GM23338 (cell line): ENCODE measurements around the gene BICD2. TPM values are rescaled to one million over a fixed set of nuclear protein-coding genes. Genes with fewer than 3 reads are reported as not detected.

Source experiments
- ATAC-seq: fragments of 200-7000 bp; cut with Tn5 transposase; 3 replicates; pipeline ENCODE4 v1.9.1; 2020
- DNase-seq: peaks from one replicate; pipeline ENCODE4 v3.0.0-alpha.2; 2015; ENCODE audit warnings: low spot score
- H2AFZ ChIP-seq: fragments of 200-600 bp; sonication (generic); 2 replicates; pipeline ENCODE4 v1.8.0; 2016; ENCODE audit warnings: antibody characterized with exemption, mild to moderate bottlenecking, moderate library complexity
- H3F3A ChIP-seq: fragments of 200-600 bp; sonication (generic); replicated peaks from 2 replicates; pipeline ENCODE4 v1.8.0; 2017; ENCODE audit warnings: antibody characterized with exemption, mixed run types, low read depth
- H3K27ac ChIP-seq: fragments of 200-600 bp; sonication (generic); 2 replicates; pipeline ENCODE4 v1.6.1; 2016; ENCODE audit warnings: low read depth
- H3K27me3 ChIP-seq: fragments of 200-600 bp; sonication (generic); 2 replicates; pipeline ENCODE4 v1.8.0; 2016; ENCODE audit warnings: mild to moderate bottlenecking, mixed run types, moderate library complexity; ENCODE audit not compliant: insufficient read depth
- H3K36me3 ChIP-seq: fragments of 200-600 bp; sonication (generic); 2 replicates; pipeline ENCODE4 v1.8.0; 2016; ENCODE audit warnings: mild to moderate bottlenecking; ENCODE audit not compliant: insufficient read depth
- H3K4me1 ChIP-seq: fragments of 200-600 bp; sonication (generic); 2 replicates; pipeline ENCODE4 v1.8.0; 2016; ENCODE audit warnings: mild to moderate bottlenecking, moderate library complexity; ENCODE audit not compliant: insufficient read depth
- H3K4me2 ChIP-seq: fragments of 200-600 bp; sonication (generic); 2 replicates; pipeline ENCODE4 v1.7.1; 2017; ENCODE audit warnings: mixed run types
- H3K4me3 ChIP-seq: fragments of 200-600 bp; sonication (generic); 2 replicates; pipeline ENCODE4 v1.6.1; 2016; ENCODE audit warnings: mixed run types
- H3K79me2 ChIP-seq: fragments of 200-600 bp; sonication (generic); replicated peaks from 2 replicates; pipeline ENCODE4 v1.8.0; 2017; ENCODE audit warnings: mild to moderate bottlenecking; ENCODE audit not compliant: insufficient read depth
- H3K9me2 ChIP-seq: fragments of 200-600 bp; sonication (generic); 2 replicates; pipeline ENCODE4 v1.8.0; 2017; ENCODE audit not compliant: insufficient read depth
- H4K20me1 ChIP-seq: fragments of 200-600 bp; sonication (generic); replicated peaks from 2 replicates; pipeline ENCODE4 v1.8.0; 2017; ENCODE audit warnings: mild to moderate bottlenecking; ENCODE audit not compliant: insufficient read depth
- H3K27ac Mint-ChIP-seq: 2 replicates; pipeline ENCODE4 v1.8.0; 2020; ENCODE audit warnings: inconsistent platforms, mild to moderate bottlenecking, moderate library complexity, mixed read lengths
- H3K27me3 Mint-ChIP-seq: 3 replicates; pipeline ENCODE4 v1.8.0; 2022; ENCODE audit warnings: low read depth, mild to moderate bottlenecking, moderate library complexity, mixed read lengths, inconsistent platforms; ENCODE audit not compliant: insufficient read depth, poor library complexity
- H3K36me3 Mint-ChIP-seq: 3 replicates; pipeline ENCODE4 v1.8.0; 2021; ENCODE audit warnings: low read depth, mild to moderate bottlenecking, inconsistent platforms, moderate library complexity, mixed read lengths
- H3K4me1 Mint-ChIP-seq: 3 replicates; pipeline ENCODE4 v1.8.0; 2020; ENCODE audit warnings: mild to moderate bottlenecking, inconsistent platforms, mixed read lengths
- H3K4me3 Mint-ChIP-seq: 3 replicates; pipeline ENCODE4 v1.8.0; 2021; ENCODE audit warnings: moderate library complexity, mild to moderate bottlenecking, inconsistent platforms, mixed read lengths
- H3K9me3 Mint-ChIP-seq: 3 replicates; pipeline ENCODE4 v1.8.0; 2020; ENCODE audit warnings: moderate library complexity, mild to moderate bottlenecking, inconsistent platforms, mixed read lengths
- CREB1 ChIP-seq: fragments of 250-450 bp; sonication (Bioruptor Pico); IDR thresholded peaks from 2 replicates; pipeline ENCODE4 v1.5.0; 2020; ENCODE audit warnings: low read depth, mild to moderate bottlenecking, moderate library complexity
- EZH2 ChIP-seq: fragments of 200-600 bp; sonication (generic); IDR thresholded peaks from one replicate; pipeline ENCODE4 v1.8.0; 2017; ENCODE audit warnings: antibody characterized with exemption, mild to moderate bottlenecking, low read depth; ENCODE audit not compliant: unreplicated experiment
- EZH2phosphoT487 ChIP-seq: fragments of 200-600 bp; sonication (generic); IDR thresholded peaks from one replicate; pipeline ENCODE4 v1.8.1; 2018; ENCODE audit warnings: antibody characterized with exemption; ENCODE audit not compliant: unreplicated experiment
- JUNB ChIP-seq: IDR thresholded peaks from one replicate; pipeline ENCODE4 v1.6.1; 2016; ENCODE audit warnings: antibody characterized with exemption; ENCODE audit not compliant: unreplicated experiment
- NANOG ChIP-seq: IDR thresholded peaks from 2 replicates; pipeline ENCODE4 v1.6.1; 2016; ENCODE audit warnings: antibody characterized with exemption, borderline replicate concordance
- ZNF114 ChIP-seq: fragments of 250-450 bp; sonication (Bioruptor Pico); IDR thresholded peaks from 2 replicates; pipeline ENCODE4 v1.5.0; 2020; ENCODE audit warnings: mild to moderate bottlenecking, moderate library complexity
- ZNF331 ChIP-seq: fragments of 250-450 bp; sonication (Bioruptor Pico); IDR thresholded peaks from 2 replicates; pipeline ENCODE4 v1.5.0; 2020; ENCODE audit warnings: low read depth, mild to moderate bottlenecking, moderate library complexity
- polyA plus RNA-seq: library from polyadenylated mRNA; unstranded; fragments of >200 nt; fragmentation: Nextera tagmentation; extraction: Ambion mirVana; gene quantifications from 2 replicates; pipeline ENCODE4 v1.2.1, GENCODE V29; 2016
- total RNA-seq: library from RNA; depleted of rRNA; stranded (reverse); fragments of >200 nt; shearing (Covaris generic); gene quantifications from 2 replicates; pipeline ENCODE4 v1.2.3, GENCODE V29; 2014
- TF ChIP-seq, protein P1 (sequence below): fragments of 250-450 bp; sonication (Bioruptor Pico); IDR thresholded peaks from 2 replicates; pipeline ENCODE4 v1.5.0; 2020; ENCODE audit warnings: mild to moderate bottlenecking, moderate library complexity
- TF ChIP-seq, protein P2 (sequence below), 2 experiments: fragments of 200-600 bp in 1 of 2; sonication (generic) in 1 of 2; conservative IDR thresholded peaks; 2 replicates each; pipeline versions ENCODE4 v1.5.1 to v1.6.1; 2016 to 2017; ENCODE audit warnings: antibody characterized with exemption in 2 of 2, low read depth in 2 of 2, mild to moderate bottlenecking in 2 of 2, moderate library complexity in 1 of 2

The BICD2 gene
- total and polyA plus RNA-seq, 2 experiments from 2014 or later: 8.7 to 34.3 TPM

GRCh38 chr9:92696619-92697018, 68.0 kb downstream of the BICD2 start:
- no peaks in the 10 kb centered on the region for H3K9me2 ChIP-seq
- no peak overlapping the region for H3K27ac Mint-ChIP-seq
- H3K27ac ChIP-seq: no peak overlapping the region
- TF ChIP-seq NANOG: no peak
- TF ChIP-seq, protein P1, sequence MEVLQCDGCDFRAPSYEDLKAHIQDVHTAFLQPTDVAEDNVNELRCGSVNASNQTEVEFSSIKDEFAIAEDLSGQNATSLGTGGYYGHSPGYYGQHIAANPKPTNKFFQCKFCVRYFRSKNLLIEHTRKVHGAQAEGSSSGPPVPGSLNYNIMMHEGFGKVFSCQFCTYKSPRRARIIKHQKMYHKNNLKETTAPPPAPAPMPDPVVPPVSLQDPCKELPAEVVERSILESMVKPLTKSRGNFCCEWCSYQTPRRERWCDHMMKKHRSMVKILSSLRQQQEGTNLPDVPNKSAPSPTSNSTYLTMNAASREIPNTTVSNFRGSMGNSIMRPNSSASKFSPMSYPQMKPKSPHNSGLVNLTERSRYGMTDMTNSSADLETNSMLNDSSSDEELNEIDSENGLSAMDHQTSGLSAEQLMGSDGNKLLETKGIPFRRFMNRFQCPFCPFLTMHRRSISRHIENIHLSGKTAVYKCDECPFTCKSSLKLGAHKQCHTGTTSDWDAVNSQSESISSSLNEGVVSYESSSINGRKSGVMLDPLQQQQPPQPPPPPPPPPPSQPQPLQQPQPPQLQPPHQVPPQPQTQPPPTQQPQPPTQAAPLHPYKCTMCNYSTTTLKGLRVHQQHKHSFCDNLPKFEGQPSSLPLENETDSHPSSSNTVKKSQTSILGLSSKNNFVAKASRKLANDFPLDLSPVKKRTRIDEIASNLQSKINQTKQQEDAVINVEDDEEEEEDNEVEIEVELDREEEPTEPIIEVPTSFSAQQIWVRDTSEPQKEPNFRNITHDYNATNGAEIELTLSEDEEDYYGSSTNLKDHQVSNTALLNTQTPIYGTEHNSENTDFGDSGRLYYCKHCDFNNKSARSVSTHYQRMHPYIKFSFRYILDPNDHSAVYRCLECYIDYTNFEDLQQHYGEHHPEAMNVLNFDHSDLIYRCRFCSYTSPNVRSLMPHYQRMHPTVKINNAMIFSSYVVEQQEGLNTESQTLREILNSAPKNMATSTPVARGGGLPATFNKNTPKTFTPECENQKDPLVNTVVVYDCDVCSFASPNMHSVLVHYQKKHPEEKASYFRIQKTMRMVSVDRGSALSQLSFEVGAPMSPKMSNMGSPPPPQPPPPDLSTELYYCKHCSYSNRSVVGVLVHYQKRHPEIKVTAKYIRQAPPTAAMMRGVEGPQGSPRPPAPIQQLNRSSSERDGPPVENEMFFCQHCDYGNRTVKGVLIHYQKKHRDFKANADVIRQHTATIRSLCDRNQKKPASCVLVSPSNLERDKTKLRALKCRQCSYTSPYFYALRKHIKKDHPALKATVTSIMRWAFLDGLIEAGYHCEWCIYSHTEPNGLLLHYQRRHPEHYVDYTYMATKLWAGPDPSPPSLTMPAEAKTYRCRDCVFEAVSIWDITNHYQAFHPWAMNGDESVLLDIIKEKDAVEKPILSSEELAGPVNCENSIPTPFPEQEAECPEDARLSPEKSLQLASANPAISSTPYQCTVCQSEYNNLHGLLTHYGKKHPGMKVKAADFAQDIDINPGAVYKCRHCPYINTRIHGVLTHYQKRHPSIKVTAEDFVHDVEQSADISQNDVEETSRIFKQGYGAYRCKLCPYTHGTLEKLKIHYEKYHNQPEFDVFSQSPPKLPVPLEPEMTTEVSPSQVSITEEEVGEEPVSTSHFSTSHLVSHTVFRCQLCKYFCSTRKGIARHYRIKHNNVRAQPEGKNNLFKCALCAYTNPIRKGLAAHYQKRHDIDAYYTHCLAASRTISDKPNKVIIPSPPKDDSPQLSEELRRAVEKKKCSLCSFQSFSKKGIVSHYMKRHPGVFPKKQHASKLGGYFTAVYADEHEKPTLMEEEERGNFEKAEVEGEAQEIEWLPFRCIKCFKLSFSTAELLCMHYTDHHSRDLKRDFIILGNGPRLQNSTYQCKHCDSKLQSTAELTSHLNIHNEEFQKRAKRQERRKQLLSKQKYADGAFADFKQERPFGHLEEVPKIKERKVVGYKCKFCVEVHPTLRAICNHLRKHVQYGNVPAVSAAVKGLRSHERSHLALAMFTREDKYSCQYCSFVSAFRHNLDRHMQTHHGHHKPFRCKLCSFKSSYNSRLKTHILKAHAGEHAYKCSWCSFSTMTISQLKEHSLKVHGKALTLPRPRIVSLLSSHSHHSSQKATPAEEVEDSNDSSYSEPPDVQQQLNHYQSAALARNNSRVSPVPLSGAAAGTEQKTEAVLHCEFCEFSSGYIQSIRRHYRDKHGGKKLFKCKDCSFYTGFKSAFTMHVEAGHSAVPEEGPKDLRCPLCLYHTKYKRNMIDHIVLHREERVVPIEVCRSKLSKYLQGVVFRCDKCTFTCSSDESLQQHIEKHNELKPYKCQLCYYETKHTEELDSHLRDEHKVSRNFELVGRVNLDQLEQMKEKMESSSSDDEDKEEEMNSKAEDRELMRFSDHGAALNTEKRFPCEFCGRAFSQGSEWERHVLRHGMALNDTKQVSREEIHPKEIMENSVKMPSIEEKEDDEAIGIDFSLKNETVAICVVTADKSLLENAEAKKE: no peak
- TF ChIP-seq, protein P2, sequence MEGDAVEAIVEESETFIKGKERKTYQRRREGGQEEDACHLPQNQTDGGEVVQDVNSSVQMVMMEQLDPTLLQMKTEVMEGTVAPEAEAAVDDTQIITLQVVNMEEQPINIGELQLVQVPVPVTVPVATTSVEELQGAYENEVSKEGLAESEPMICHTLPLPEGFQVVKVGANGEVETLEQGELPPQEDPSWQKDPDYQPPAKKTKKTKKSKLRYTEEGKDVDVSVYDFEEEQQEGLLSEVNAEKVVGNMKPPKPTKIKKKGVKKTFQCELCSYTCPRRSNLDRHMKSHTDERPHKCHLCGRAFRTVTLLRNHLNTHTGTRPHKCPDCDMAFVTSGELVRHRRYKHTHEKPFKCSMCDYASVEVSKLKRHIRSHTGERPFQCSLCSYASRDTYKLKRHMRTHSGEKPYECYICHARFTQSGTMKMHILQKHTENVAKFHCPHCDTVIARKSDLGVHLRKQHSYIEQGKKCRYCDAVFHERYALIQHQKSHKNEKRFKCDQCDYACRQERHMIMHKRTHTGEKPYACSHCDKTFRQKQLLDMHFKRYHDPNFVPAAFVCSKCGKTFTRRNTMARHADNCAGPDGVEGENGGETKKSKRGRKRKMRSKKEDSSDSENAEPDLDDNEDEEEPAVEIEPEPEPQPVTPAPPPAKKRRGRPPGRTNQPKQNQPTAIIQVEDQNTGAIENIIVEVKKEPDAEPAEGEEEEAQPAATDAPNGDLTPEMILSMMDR (conservative IDR thresholded peaks at IDR 0.05; ENCODE audit: low read depth in 2 of 2): no peak
- no peak for TF ChIP-seq EZH2phosphoT487
- TF ChIP-seq CREB1 (CRISPR knock-in tag): no peak
- no peak for TF ChIP-seq EZH2
- no peak for TF ChIP-seq JUNB
- TF ChIP-seq ZNF114 (CRISPR knock-in tag): no peak
- TF ChIP-seq ZNF331 (CRISPR knock-in tag): no peak
- no peak overlapping the region for H3K4me2 ChIP-seq
- no peak for DNase-seq
- no peak overlapping the region for H3K4me3 Mint-ChIP-seq
- H3K9me3 Mint-ChIP-seq: peaks cover 49% of the 10 kb centered on the region
- ATAC-seq: no peak
- H3K4me3 ChIP-seq: no peak overlapping the region
- H3K4me1 ChIP-seq: no peaks in the 10 kb centered on the region
- H2AFZ ChIP-seq: no peak overlapping the region
- no peaks in the 10 kb centered on the region for H3K4me1 Mint-ChIP-seq
- H4K20me1 ChIP-seq: no peaks in the 10 kb centered on the region
- H3K36me3 ChIP-seq: no peaks in the 10 kb centered on the region
- H3F3A ChIP-seq: no peaks in the 10 kb centered on the region
- H3K36me3 Mint-ChIP-seq: peaks cover 11% of the 10 kb centered on the region; the same call in 2 of the 3 replicates
- peaks cover 1% of the 10 kb centered on the region for H3K27me3 Mint-ChIP-seq
- H3K27me3 ChIP-seq: no peaks in the 10 kb centered on the region
- H3K79me2 ChIP-seq: no peaks in the 10 kb centered on the region
